Transverse colon (tissue), 4 donors: ENCODE results near the gene DGKH. TPM values are rescaled to one million over a fixed set of nuclear protein-coding genes. Genes with fewer than 3 reads are reported as not detected.
"Not testable (repeated sequence)": the region's sequence is repeated elsewhere in the genome, so short reads cannot be mapped to it uniquely, and the experiment has no call there.

Experiments
- DNase-seq: peaks from one replicate; pipeline ENCODE4 v3.0.0-alpha.2; 2019
- H3K27ac ChIP-seq, 4 donors: fragments of 200-600 bp; sonication (generic); 2 replicates each; pipeline ENCODE4 v1.5.1; 2016 to 2018; ENCODE audit warnings: inconsistent platforms in 4 of 4
- H3K27me3 ChIP-seq: fragments of 200-600 bp; sonication (generic); 2 replicates; pipeline ENCODE4 v1.5.1; 2017; ENCODE audit warnings: inconsistent platforms
- H3K36me3 ChIP-seq, 4 donors: fragments of 200-600 bp; sonication (generic); 2 replicates each; pipeline ENCODE4 v1.5.1; 2017 to 2019; ENCODE audit warnings: inconsistent platforms in 4 of 4
- H3K4me1 ChIP-seq, 4 donors: fragments of 200-600 bp; sonication (generic); 2 replicates each; pipeline ENCODE4 v1.5.1; 2017 to 2020; ENCODE audit warnings: inconsistent platforms in 4 of 4
- H3K4me3 ChIP-seq, 4 donors: fragments of 200-600 bp; sonication (generic); 1 replicate in 1 of 4; 2 replicates in 3 of 4; pipeline versions ENCODE4 v1.5.1 to v1.6.1; 2017 to 2019; ENCODE audit warnings: inconsistent platforms in 4 of 4
- H3K9me3 ChIP-seq, 2 donors: fragments of 200-600 bp; sonication (generic); 2 replicates each; pipeline ENCODE4 v1.5.1; 2017 to 2019; ENCODE audit warnings: inconsistent platforms in 2 of 2
- CTCF ChIP-seq, 5 experiments: fragments of 200-600 bp in 3 of 5; fragments of 450-650 bp in 2 of 5; sonication (generic) in 3 of 5; IDR thresholded peaks; 1 replicate in 2 of 5; 2 replicates in 3 of 5; pipeline ENCODE4 v1.5.1; 2016 to 2017; ENCODE audit warnings: antibody characterized with exemption in 5 of 5, inconsistent platforms in 3 of 5, mild to moderate bottlenecking in 2 of 5, moderate library complexity in 1 of 5
- EP300 ChIP-seq: sonication (generic); formaldehyde crosslinking; IDR thresholded peaks from one replicate; pipeline ENCODE4 v1.6.1; 2017; ENCODE audit warnings: antibody characterized with exemption, low read depth
- POLR2A ChIP-seq: fragments of 450-650 bp; IDR thresholded peaks from one replicate; pipeline ENCODE4 v1.6.1; 2016; ENCODE audit warnings: antibody characterized with exemption, mild to moderate bottlenecking, moderate library complexity
- POLR2AphosphoS5 ChIP-seq, 3 donors: sonication (generic); formaldehyde crosslinking; IDR thresholded peaks; one replicate each; pipeline ENCODE4 v1.6.1; 2016; ENCODE audit warnings: antibody characterized with exemption in 3 of 3
- WGBS, 2 donors: methylation state at CpG; one replicate each; pipeline ENCODE4 v1.1.5; 2018; ENCODE audit warnings: low coverage in 1 of 2; 5-methylcytosine and 5-hydroxymethylcytosine counted together
- in situ Hi-C, 4 donors: fragments of 200-750 bp; cut with MboI; loops; one replicate each; pipeline versions ENCODE4 v1.15.0 to v1.15.1; 2017; ENCODE audit warnings: low sequenced_read_pairs in 3 of 4, low pct_ligation_motif_present in 1 of 4, low pct_unique_long_range_greater_than_20kb in 1 of 4
- intact Hi-C: fragments of 100-400 bp; cut with DNase I; formaldehyde crosslinking; loops from one replicate; pipeline ENCODE4 v1.15.1; 2023; ENCODE audit warnings: low total_unique reads
- total RNA-seq, 4 donors: library from RNA; depleted of rRNA; stranded (reverse); fragments of >200 nt; gene quantifications; one replicate each; pipeline ENCODE4 v1.1.0, GENCODE V29; 2016

DGKH gene
- total RNA-seq, 4 donors from 2014 or later, result 19.4 to 35.6 (median 25.0) TPM

DNA sequence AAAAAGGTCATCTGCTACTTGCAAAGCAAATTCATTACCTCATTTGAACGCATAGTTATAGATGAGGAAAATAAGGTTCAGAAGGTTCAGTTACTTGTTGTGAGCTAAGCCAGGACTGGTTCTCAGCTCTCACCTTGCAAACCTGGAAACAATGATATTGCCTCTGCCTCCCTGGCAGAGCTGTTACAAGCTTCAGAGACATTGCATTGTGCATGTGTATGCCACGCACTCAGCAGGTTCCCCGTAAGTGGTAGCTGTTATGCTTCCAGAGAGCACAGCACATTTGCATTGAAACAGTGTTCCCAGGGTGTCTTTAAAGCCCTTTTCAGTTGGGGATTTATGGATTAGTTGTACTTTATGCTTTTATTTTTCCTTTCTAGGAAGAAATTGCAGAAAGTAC lies 80.6 kb downstream of the DGKH start:
- peaks cover 0 to 22% (median 2%) of the 10 kb centered on the region in 4 donors for H3K4me1 ChIP-seq
- H3K4me3 ChIP-seq, result no peak overlapping the region
- no peak for TF ChIP-seq EP300
- TF ChIP-seq POLR2A, result no peak
- no peak for TF ChIP-seq CTCF (IDR thresholded peaks at IDR 0.05)
- no peak for TF ChIP-seq POLR2AphosphoS5 (IDR thresholded peaks at IDR 0.05)
- intact Hi-C loops (no loop called here), in situ Hi-C loops (no loop called here)
- no peak for DNase-seq
- 80 to 82% methylated on average over 1 to 3 of the region's 3 CpGs for WGBS, 2 donors
- no peak overlapping the region for H3K27ac ChIP-seq
- no peaks in the 10 kb centered on the region for H3K27me3 ChIP-seq
- H3K36me3 ChIP-seq, result peaks cover 0 to 7% (median 0%) of the 10 kb centered on the region in 4 donors
- H3K9me3 ChIP-seq, result no peaks in the 10 kb centered on the region

DNA sequence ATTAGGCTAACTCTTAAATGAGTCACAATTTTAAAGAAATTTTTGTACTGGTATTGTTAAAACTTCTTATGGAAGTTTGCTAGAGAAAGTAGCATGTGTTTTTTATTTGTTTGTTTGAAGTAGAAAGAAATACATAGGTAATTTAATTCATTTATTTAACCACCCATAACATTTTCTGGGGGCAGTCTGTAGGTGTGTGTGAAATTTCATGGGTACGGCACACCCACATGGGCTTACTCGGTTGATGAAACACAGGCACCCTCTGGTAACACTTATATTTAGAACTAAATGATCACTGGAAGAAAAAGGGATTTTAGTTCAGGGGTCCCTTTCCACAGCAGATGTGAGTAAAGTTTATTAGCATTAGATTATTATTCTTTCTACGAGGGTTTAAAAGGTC lies 88.1 kb downstream of the DGKH start:
- H3K9me3 ChIP-seq, result no peaks in the 10 kb centered on the region
- H3K4me1 ChIP-seq, result peaks cover 0 to 8% (median 3%) of the 10 kb centered on the region in 4 donors
- in situ Hi-C loops (no loop called here), intact Hi-C loops (no loop called here)
- WGBS, 2 donors, result 85 to 94% methylated on average over 3 of the region's 3 CpGs
- no peak for DNase-seq
- TF ChIP-seq POLR2A, result no peak
- no peak for TF ChIP-seq EP300
- TF ChIP-seq POLR2AphosphoS5 (IDR thresholded peaks at IDR 0.05), result no peak
- H3K36me3 ChIP-seq, result no peaks in the 10 kb centered on the region
- no peaks in the 10 kb centered on the region for H3K27me3 ChIP-seq
- H3K27ac ChIP-seq, result no peak overlapping the region
- H3K4me3 ChIP-seq, result no peak overlapping the region

DNA sequence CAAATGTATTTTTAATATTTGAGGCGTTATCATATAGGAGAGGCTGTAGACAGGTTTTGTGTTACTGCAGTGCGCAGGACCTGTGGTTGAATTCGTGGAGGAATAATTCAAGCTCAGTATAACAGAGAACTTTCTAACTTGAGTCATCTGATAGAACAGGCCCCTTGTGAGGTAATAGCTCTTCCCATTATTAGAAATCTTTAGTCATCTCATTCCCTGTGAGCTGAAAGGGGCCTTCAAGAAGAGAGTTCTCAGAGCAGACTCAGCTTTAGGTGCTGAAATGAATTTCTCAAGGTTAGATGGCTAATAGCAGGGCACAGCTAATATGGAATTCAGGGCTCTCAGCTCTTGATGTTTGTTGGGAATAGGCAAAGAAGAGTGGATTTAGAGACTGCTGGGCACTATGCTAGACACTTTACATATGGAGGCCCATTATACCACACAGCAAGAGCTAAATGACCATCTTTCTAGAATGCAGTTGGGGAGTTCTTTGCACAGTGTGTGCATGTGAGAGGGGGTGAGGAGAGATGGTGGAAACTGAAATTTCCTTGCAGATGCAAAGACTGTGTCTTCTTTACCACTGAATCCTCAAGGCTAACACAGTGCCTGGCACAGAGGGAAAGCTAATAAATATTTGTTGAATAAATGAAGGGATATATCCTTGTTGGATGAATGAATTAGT lies 89.5 kb downstream of the DGKH start:
- in situ Hi-C loops, result no loop called here
- TF ChIP-seq CTCF (IDR thresholded peaks at IDR 0.05) (no peak), POLR2AphosphoS5 (IDR thresholded peaks at IDR 0.05) (no peak), EP300 (no peak), POLR2A (no peak)
- WGBS, 2 donors, result 78 to 100% methylated on average over 3 of the region's 3 CpGs

DNA sequence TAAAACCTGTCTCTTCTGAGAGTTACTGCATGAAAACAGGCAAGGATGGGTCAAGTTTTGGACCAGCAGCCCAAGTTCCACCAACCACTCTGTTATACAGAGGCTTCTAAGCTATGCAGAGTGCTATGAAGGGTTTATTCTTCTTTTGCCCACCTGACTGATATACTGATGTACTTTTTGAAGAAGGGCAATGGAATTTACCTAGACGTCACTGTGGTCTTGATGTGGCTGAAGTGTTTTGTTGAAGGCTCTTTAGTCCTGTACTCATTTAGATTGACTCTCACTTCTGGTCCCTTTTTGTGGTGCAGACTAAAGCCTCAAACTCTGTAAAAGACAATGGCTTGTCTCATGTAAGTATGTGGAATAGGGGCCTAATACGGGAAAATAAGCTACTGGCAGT lies 92.0 kb downstream of the DGKH start:
- 30 to 61% methylated on average over 1 to 2 of the region's 2 CpGs for WGBS, 2 donors
- Histone ChIP-seq H3K27me3 (no peaks in the 10 kb centered on the region), H3K36me3 (no peaks in the 10 kb centered on the region), H3K27ac (no peak overlapping the region), H3K4me3 (no peak overlapping the region), H3K4me1 (no peaks in the 10 kb centered on the region), H3K9me3 (no peaks in the 10 kb centered on the region)
- intact Hi-C loops, result no loop called here
- TF ChIP-seq POLR2AphosphoS5 (IDR thresholded peaks at IDR 0.05) (no peak), CTCF (IDR thresholded peaks at IDR 0.05) (no peak), POLR2A (no peak), EP300 (no peak)
- in situ Hi-C loops, result no loop called here
- DNase-seq, result no peak

More for the DNA sequence above, 89.5 kb downstream of the DGKH start:
- intact Hi-C loops, result no loop called here
- Histone ChIP-seq H3K4me3 (no peak overlapping the region), H3K27ac (no peak overlapping the region), H3K4me1 (peaks cover 0 to 8% (median 3%) of the 10 kb centered on the region in 4 donors), H3K36me3 (no peaks in the 10 kb centered on the region), H3K27me3 (no peaks in the 10 kb centered on the region), H3K9me3 (no peaks in the 10 kb centered on the region)
- no peak for DNase-seq

DNA sequence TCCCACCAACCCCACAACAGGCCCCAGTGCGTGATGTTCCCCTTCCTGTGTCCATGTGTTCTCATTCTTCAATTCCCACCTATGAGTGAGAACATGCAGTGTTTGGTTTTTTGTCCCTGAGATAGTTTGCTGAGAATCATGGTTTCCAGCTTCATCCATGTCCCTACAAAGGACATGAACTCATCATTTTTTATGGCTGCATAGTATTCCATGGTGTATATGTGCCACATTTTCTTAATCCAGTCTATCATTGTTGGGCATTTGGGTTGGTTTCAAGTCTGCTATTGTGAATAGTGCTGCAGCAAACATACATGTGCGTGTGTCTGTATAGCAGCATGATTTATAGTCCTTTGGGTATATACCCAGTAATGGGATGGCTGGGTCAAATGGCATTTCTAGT lies 92.6 kb downstream of the DGKH start:
- DNase-seq, H3K9me3 ChIP-seq, in situ Hi-C loops, H3K4me1 ChIP-seq, intact Hi-C loops, H3K36me3 ChIP-seq, H3K4me3 ChIP-seq, H3K27ac ChIP-seq, H3K27me3 ChIP-seq: not testable (repeated sequence)
- WGBS, 2 donors, result 100% methylated on average over 1 to 2 of the region's 2 CpGs
